22Rv1 (cell line): ENCODE results near the gene ZBTB4.

Experiments
- ZFX ChIP-seq: fragments of 450-650 bp; IDR thresholded peaks from 2 replicates; pipeline ENCODE4 v1.6.1; 2017; ENCODE audit warnings: antibody characterized with exemption, borderline replicate concordance
- TF ChIP-seq, protein P1 (sequence below): fragments of 450-650 bp; IDR thresholded peaks from 2 replicates; pipeline ENCODE4 v1.5.1; 2017; ENCODE audit warnings: mild to moderate bottlenecking

- TF ChIP-seq, protein P1, sequence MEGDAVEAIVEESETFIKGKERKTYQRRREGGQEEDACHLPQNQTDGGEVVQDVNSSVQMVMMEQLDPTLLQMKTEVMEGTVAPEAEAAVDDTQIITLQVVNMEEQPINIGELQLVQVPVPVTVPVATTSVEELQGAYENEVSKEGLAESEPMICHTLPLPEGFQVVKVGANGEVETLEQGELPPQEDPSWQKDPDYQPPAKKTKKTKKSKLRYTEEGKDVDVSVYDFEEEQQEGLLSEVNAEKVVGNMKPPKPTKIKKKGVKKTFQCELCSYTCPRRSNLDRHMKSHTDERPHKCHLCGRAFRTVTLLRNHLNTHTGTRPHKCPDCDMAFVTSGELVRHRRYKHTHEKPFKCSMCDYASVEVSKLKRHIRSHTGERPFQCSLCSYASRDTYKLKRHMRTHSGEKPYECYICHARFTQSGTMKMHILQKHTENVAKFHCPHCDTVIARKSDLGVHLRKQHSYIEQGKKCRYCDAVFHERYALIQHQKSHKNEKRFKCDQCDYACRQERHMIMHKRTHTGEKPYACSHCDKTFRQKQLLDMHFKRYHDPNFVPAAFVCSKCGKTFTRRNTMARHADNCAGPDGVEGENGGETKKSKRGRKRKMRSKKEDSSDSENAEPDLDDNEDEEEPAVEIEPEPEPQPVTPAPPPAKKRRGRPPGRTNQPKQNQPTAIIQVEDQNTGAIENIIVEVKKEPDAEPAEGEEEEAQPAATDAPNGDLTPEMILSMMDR = no peak
- TF ChIP-seq ZFX = no peak
These were observed 12.2 kb upstream of the ZBTB4 start for GRCh38 chr17:7491583-7491982.
